Cardiac muscle cell (in vitro differentiated cells and primary cell): Measurements from ENCODE around the gene AOC2. TPM values are rescaled to one million over a fixed set of nuclear protein-coding genes. Genes with fewer than 3 reads are reported as not detected.
A peak's percentile ranks its signal among the peaks of the same experiment; 100 is the strongest.
"Not testable (repeated sequence)": the region's sequence is repeated elsewhere in the genome, so short reads cannot be mapped to it uniquely, and the experiment has no call there.

Source experiments
- DNase-seq, 2 donors: peaks; one replicate each; pipeline versions ENCODE4 v3.0.0 to v3.0.0-alpha.2; 2010 to 2017; ENCODE audit warnings: low read depth in 1 of 2, low spot score in 1 of 2
- H3K27ac ChIP-seq: fragments of 200-600 bp; sonication (generic); 2 replicates; pipeline ENCODE4 v1.5.1; 2016
- H3K27me3 ChIP-seq: fragments of 200-600 bp; sonication (generic); 2 replicates; pipeline ENCODE4 v1.6.0; 2016; ENCODE audit warnings: control low read depth
- H3K36me3 ChIP-seq: fragments of 200-600 bp; sonication (generic); 2 replicates; pipeline ENCODE4 v1.5.1; 2016; ENCODE audit warnings: control low read depth
- H3K4me1 ChIP-seq: fragments of 200-600 bp; sonication (generic); 2 replicates; pipeline ENCODE4 v1.8.1; 2017; ENCODE audit warnings: low read depth, mild to moderate bottlenecking, mixed run types
- H3K4me3 ChIP-seq: fragments of 200-600 bp; sonication (generic); 2 replicates; pipeline ENCODE4 v1.5.1; 2016; ENCODE audit warnings: mild to moderate bottlenecking
- H3K9me3 ChIP-seq: fragments of 200-600 bp; sonication (generic); 2 replicates; pipeline ENCODE4 v1.5.1; 2017; ENCODE audit warnings: low read depth, mild to moderate bottlenecking, control low read depth
- polyA plus RNA-seq: library from polyadenylated mRNA; unstranded; fragments of >200 nt; fragmentation: Nextera tagmentation; extraction: Ambion mirVana; gene quantifications from 2 replicates; pipeline ENCODE4 v1.2.1, GENCODE V29; 2016
- total RNA-seq: library from RNA; depleted of rRNA; stranded (reverse); fragments of >200 nt; gene quantifications from 2 replicates; pipeline ENCODE4 v1.2.3, GENCODE V29; 2016
- TF ChIP-seq, protein P1 (sequence below): IDR thresholded peaks from 2 replicates; pipeline ENCODE4 v1.5.1; 2012; ENCODE audit warnings: low read depth, mild to moderate bottlenecking, low read length

The AOC2 gene
- total and polyA plus RNA-seq, 2 experiments from 2014 or later, result 2.4 to 5.6 TPM

DNA sequence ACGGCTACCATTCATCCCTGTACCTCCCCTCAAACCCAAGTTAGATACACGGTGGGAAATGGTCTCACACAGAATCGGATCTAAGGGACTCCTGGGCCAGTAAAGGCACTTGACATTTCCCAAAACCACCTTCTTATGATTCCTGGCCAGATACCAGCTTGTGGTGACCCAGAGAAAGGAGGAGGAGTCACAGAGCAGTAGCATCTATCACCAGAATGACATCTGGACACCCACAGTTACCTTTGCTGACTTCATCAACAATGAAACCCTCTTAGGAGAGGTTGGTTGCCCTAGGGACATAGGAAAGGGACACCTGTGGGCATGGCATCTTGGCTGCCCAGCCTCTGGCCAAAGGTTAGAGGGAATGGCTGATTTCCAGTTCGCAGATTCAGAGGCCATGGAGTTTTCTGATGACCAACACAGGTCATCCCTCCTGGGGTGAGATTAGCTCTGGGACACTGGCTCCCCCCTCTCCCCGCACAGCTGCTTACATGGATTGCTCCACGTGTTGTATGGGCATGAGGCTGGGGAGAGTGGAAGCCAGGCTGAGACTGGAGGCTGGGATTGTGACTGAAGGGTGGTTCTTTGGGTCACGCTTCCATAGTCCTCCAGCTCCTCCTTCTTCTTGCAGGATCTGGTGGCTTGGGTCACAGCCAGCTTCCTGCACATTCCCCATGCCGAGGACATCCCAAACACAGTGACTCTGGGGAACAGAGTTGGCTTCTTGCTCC, 5.2 kb downstream of the AOC2 start:
- Histone ChIP-seq H3K9me3 (no peaks in the 10 kb centered on the region), H3K4me3 (no peak overlapping the region), H3K36me3 (peaks cover 7% of the 10 kb centered on the region), H3K27ac (no peak overlapping the region), H3K27me3 (no peaks in the 10 kb centered on the region), H3K4me1 (peaks cover 6% of the 10 kb centered on the region)
- TF ChIP-seq, protein P1, sequence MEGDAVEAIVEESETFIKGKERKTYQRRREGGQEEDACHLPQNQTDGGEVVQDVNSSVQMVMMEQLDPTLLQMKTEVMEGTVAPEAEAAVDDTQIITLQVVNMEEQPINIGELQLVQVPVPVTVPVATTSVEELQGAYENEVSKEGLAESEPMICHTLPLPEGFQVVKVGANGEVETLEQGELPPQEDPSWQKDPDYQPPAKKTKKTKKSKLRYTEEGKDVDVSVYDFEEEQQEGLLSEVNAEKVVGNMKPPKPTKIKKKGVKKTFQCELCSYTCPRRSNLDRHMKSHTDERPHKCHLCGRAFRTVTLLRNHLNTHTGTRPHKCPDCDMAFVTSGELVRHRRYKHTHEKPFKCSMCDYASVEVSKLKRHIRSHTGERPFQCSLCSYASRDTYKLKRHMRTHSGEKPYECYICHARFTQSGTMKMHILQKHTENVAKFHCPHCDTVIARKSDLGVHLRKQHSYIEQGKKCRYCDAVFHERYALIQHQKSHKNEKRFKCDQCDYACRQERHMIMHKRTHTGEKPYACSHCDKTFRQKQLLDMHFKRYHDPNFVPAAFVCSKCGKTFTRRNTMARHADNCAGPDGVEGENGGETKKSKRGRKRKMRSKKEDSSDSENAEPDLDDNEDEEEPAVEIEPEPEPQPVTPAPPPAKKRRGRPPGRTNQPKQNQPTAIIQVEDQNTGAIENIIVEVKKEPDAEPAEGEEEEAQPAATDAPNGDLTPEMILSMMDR, result no peak
- DNase-seq, result peak in 1 of 2 donors; percentile 11

DNA sequence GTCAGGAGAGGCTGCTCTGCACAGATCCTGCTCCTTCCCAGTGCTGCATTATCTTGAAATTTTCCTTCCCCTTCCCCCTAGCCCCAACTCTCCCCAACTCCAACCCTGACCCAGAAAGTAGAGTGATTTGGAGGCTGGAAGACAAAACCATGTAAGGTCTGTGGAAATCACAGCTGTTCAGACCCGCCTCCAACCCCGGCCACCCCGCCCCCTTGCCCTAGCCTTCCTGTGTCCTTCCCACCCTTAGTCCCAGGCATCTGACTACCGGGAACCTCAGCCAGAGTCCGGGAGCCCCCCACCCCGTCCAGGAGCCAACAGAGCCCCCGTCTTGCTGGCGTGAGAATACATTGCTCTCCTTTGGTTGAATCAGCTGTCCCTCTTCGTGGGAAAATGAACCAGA, 6.6 kb downstream of the AOC2 start, which contains the start of gene AOC3:
Gene AOC3 (plus strand): TSS at position 246 of the 400 bp plus-strand sequence. CDS start 145 bp downstream, at position 391.
- Histone ChIP-seq H3K9me3 (no peaks in the 10 kb centered on the region), H3K27me3 (no peaks in the 10 kb centered on the region), H3K4me3 (no peak within 1 kb of the TSS), H3K36me3 (no peaks in the 10 kb centered on the region), H3K27ac (no peak within 1 kb of the TSS), H3K4me1 (peaks cover 6% of the 10 kb centered on the region)
- TF ChIP-seq, protein P1, result no peak
- DNase-seq, result peak in 1 of 2 donors; percentile 42

DNA sequence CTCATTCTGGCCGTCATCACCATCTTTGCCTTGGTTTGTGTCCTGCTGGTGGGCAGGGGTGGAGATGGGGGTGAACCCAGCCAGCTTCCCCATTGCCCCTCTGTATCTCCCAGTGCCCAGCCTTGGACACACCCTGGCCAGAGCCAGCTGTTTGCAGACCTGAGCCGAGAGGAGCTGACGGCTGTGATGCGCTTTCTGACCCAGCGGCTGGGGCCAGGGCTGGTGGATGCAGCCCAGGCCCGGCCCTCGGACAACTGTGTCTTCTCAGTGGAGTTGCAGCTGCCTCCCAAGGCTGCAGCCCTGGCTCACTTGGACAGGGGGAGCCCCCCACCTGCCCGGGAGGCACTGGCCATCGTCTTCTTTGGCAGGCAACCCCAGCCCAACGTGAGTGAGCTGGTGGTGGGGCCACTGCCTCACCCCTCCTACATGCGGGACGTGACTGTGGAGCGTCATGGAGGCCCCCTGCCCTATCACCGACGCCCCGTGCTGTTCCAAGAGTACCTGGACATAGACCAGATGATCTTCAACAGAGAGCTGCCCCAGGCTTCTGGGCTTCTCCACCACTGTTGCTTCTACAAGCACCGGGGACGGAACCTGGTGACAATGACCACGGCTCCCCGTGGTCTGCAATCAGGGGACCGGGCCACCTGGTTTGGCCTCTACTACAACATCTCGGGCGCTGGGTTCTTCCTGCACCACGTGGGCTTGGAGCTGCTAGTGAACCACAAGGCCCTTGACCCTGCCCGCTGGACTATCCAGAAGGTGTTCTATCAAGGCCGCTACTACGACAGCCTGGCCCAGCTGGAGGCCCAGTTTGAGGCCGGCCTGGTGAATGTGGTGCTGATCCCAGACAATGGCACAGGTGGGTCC, 7.2 kb downstream of the AOC2 start:
- H3K27ac ChIP-seq, H3K4me3 ChIP-seq, H3K36me3 ChIP-seq, H3K4me1 ChIP-seq, H3K27me3 ChIP-seq, H3K9me3 ChIP-seq, DNase-seq: not testable (repeated sequence)

DNA sequence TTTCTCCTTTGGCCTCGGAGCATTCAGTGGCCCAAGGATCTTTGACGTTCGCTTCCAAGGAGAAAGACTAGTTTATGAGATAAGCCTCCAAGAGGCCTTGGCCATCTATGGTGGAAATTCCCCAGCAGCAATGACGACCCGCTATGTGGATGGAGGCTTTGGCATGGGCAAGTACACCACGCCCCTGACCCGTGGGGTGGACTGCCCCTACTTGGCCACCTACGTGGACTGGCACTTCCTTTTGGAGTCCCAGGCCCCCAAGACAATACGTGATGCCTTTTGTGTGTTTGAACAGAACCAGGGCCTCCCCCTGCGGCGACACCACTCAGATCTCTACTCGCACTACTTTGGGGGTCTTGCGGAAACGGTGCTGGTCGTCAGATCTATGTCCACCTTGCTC, 8.0 kb downstream of the AOC2 start:
- Histone ChIP-seq H3K27me3 (no peaks in the 10 kb centered on the region), H3K36me3 (no peaks in the 10 kb centered on the region), H3K27ac (no peak overlapping the region), H3K4me3 (no peak overlapping the region), H3K9me3 (no peaks in the 10 kb centered on the region), H3K4me1 (peaks cover 6% of the 10 kb centered on the region)
- no peak for DNase-seq
- TF ChIP-seq, protein P1, result no peak

DNA sequence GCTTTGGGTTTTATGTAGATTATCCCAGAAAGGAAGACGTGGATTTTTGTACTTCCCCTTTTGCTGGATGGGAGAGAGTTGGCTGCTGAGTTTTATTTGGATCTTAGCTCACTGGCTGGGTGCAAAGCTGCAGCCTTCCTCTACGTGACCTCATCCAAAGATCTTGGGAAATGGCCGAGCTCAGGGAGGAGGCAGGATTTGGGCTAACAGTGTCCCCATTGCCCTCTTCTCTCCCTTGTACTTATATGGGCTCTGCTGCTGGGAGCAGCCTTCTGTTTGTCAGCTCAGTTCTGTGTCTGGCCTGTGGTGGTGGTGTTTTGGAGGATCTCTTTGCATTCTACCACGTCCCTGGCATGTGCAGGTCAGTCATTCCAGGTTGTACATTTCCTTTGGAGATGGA, 8.6 kb downstream of the AOC2 start:
- no peak overlapping the region for H3K4me3 ChIP-seq

More for the DNA sequence above, 8.6 kb downstream of the AOC2 start:
- Histone ChIP-seq H3K36me3 (no peaks in the 10 kb centered on the region), H3K27me3 (no peaks in the 10 kb centered on the region), H3K4me1 (peaks cover 6% of the 10 kb centered on the region), H3K9me3 (no peaks in the 10 kb centered on the region), H3K27ac (no peak overlapping the region)
- DNase-seq, result no peak
- TF ChIP-seq, protein P1, result no peak
